Inferior parietal cortex (tissue), 1 donor: ENCODE measurements around the gene GLI3.

Source experiments
- DNase-seq: peaks from one replicate; pipeline ENCODE4 v3.0.0-alpha.2; 2016; ENCODE audit errors: extremely low spot score

Gene GLI3

GRCh38 chr7:41998041-41998440, 239.0 kb downstream of the GLI3 start:
- no peak for DNase-seq

- no peak for DNase-seq
Observed at GRCh38 chr7:41997151-41997550, 239.9 kb downstream of the GLI3 start.

GRCh38 chr7:41996381-41997035, 240.5 kb downstream of the GLI3 start:
- DNase-seq, result no peak

GRCh38 chr7:41995632-41996271, 241.3 kb downstream of the GLI3 start:
- no peak for DNase-seq

- DNase-seq, result no peak
Observed at GRCh38 chr7:41994746-41995110, 242.3 kb downstream of the GLI3 start.

- no peak for DNase-seq
Observed at GRCh38 chr7:41994036-41994745, 242.8 kb downstream of the GLI3 start.

- DNase-seq, result no peak
Observed at GRCh38 chr7:41992881-41993867, 243.8 kb downstream of the GLI3 start.

GRCh38 chr7:41984888-41985287, 252.1 kb downstream of the GLI3 start:
- DNase-seq, result no peak

- no peak for DNase-seq
Observed at GRCh38 chr7:41981046-41982040, 255.7 kb downstream of the GLI3 start.

- no peak for DNase-seq
Observed at GRCh38 chr7:41979834-41980307, 257.1 kb downstream of the GLI3 start.

- no peak for DNase-seq
Observed at GRCh38 chr7:41978858-41979257, 258.2 kb downstream of the GLI3 start.

GRCh38 chr7:41977661-41978060, 259.3 kb downstream of the GLI3 start:
- DNase-seq, result no peak

- DNase-seq, result peak; percentile 72
Observed at GRCh38 chr7:41977151-41977651, 259.8 kb downstream of the GLI3 start.

GRCh38 chr7:41976411-41976810, 260.6 kb downstream of the GLI3 start:
- no peak for DNase-seq

- no peak for DNase-seq
Observed at GRCh38 chr7:41975849-41976248, 261.2 kb downstream of the GLI3 start.

GRCh38 chr7:41974870-41975557, 262.0 kb downstream of the GLI3 start:
- DNase-seq, result no peak

GRCh38 chr7:41973202-41973730, 263.7 kb downstream of the GLI3 start:
- DNase-seq, result no peak

GRCh38 chr7:41972776-41973175, 264.2 kb downstream of the GLI3 start:
- no peak for DNase-seq

GRCh38 chr7:41972270-41972669, 264.7 kb downstream of the GLI3 start:
- DNase-seq, result no peak
